ENCODE data around the gene DCN. TPM values are rescaled to one million over a fixed set of nuclear protein-coding genes. Genes with fewer than 3 reads are reported as not detected.

The DCN gene
- total RNA-seq, 2 donors from 2014 or later: not detected

- H3K9me3 Mint-ChIP-seq: no peaks in the 10 kb centered on the region
- ATAC-seq: no peak
- no peak overlapping the region for H3K27ac Mint-ChIP-seq
- no peak for DNase-seq (ENCODE audit: low spot score in 2 of 2)
- H3K36me3 Mint-ChIP-seq: no peaks in the 10 kb centered on the region
Measured at GRCh38 chr12:91120781-91121180, 61.8 kb downstream of the DCN start.

GRCh38 chr12:91119089-91119488 lies 63.5 kb downstream of the DCN start:
- no peaks in the 10 kb centered on the region for H3K9me3 Mint-ChIP-seq
- H3K36me3 Mint-ChIP-seq: no peaks in the 10 kb centered on the region
- ATAC-seq (no peak), DNase-seq (ENCODE audit: low spot score in 2 of 2) (no peak)
- no peak overlapping the region for H3K27ac Mint-ChIP-seq

GRCh38 chr12:91113621-91114020 lies 69.0 kb downstream of the DCN start:
- Mint-ChIP-seq H3K9me3 (no peaks in the 10 kb centered on the region), H3K36me3 (no peaks in the 10 kb centered on the region), H3K27ac (no peak overlapping the region)
- no peak for ATAC-seq
- no peak for DNase-seq (ENCODE audit: low spot score in 2 of 2)

- Mint-ChIP-seq H3K27ac (peak within 1 kb of the TSS in 1 of 2 donors; percentile 23), H3K36me3 (no peaks in the 10 kb centered on the region), H3K9me3 (no peaks in the 10 kb centered on the region)
- no peak for ATAC-seq
- DNase-seq (ENCODE audit: low spot score in 2 of 2): no peak
Measured at GRCh38 chr12:91111366-91112325, 71.0 kb downstream of the DCN start, which contains the start of gene LUM. TSS of gene LUM (minus strand) at chr12:91111494. CDS start at chr12:91108979, 2,515 bp downstream.

- no peaks in the 10 kb centered on the region for H3K36me3 Mint-ChIP-seq
- DNase-seq (ENCODE audit: low spot score in 2 of 2) (no peak), ATAC-seq (no peak)
- no peak overlapping the region for H3K27ac Mint-ChIP-seq
- H3K9me3 Mint-ChIP-seq: no peaks in the 10 kb centered on the region
Measured at GRCh38 chr12:91110311-91110924, 72.2 kb downstream of the DCN start.

GRCh38 chr12:91109581-91110310 lies 72.9 kb downstream of the DCN start:
- Mint-ChIP-seq H3K27ac (no peak overlapping the region), H3K36me3 (no peaks in the 10 kb centered on the region)
- no peak for ATAC-seq

GRCh38 chr12:91109148-91109564 lies 73.5 kb downstream of the DCN start:
- ATAC-seq (peak; percentile 37 to 76), DNase-seq (ENCODE audit: low spot score in 2 of 2) (peak in 1 of 2 donors; percentile 70)
- Mint-ChIP-seq H3K36me3 (no peaks in the 10 kb centered on the region), H3K27ac (no peak overlapping the region), H3K9me3 (no peaks in the 10 kb centered on the region)

More at GRCh38 chr12:91109581-91110310, 72.9 kb downstream of the DCN start:
- DNase-seq (ENCODE audit: low spot score in 2 of 2): no peak
- no peaks in the 10 kb centered on the region for H3K9me3 Mint-ChIP-seq

GRCh38 chr12:91108196-91108755 lies 74.3 kb downstream of the DCN start:
- Mint-ChIP-seq H3K36me3 (no peaks in the 10 kb centered on the region), H3K9me3 (no peaks in the 10 kb centered on the region), H3K27ac (no peak overlapping the region)
- ATAC-seq: no peak
- no peak for DNase-seq (ENCODE audit: low spot score in 2 of 2)

GRCh38 chr12:91106283-91106682 lies 76.3 kb downstream of the DCN start:
- H3K36me3 Mint-ChIP-seq: no peaks in the 10 kb centered on the region
- DNase-seq (ENCODE audit: low spot score in 2 of 2) (no peak), ATAC-seq (no peak)
- H3K27ac Mint-ChIP-seq: no peak overlapping the region
- H3K9me3 Mint-ChIP-seq: no peaks in the 10 kb centered on the region

GRCh38 chr12:91105807-91106206 lies 76.8 kb downstream of the DCN start:
- DNase-seq (ENCODE audit: low spot score in 2 of 2) (no peak), ATAC-seq (no peak)
- Mint-ChIP-seq H3K27ac (no peak overlapping the region), H3K9me3 (no peaks in the 10 kb centered on the region), H3K36me3 (no peaks in the 10 kb centered on the region)

GRCh38 chr12:91104812-91105466 lies 77.7 kb downstream of the DCN start:
- no peaks in the 10 kb centered on the region for H3K9me3 Mint-ChIP-seq
- no peak for ATAC-seq

GRCh38 chr12:91103624-91104023 lies 79.0 kb downstream of the DCN start:
- H3K27ac Mint-ChIP-seq: no peak overlapping the region
- ATAC-seq: no peak
- no peaks in the 10 kb centered on the region for H3K9me3 Mint-ChIP-seq
- no peaks in the 10 kb centered on the region for H3K36me3 Mint-ChIP-seq
- no peak for DNase-seq (ENCODE audit: low spot score in 2 of 2)

More at GRCh38 chr12:91104812-91105466, 77.7 kb downstream of the DCN start:
- Mint-ChIP-seq H3K27ac (no peak overlapping the region), H3K36me3 (no peaks in the 10 kb centered on the region)
- DNase-seq (ENCODE audit: low spot score in 2 of 2): no peak

- no peaks in the 10 kb centered on the region for H3K36me3 Mint-ChIP-seq
- no peak overlapping the region for H3K27ac Mint-ChIP-seq
- DNase-seq (ENCODE audit: low spot score in 2 of 2): no peak
Measured at GRCh38 chr12:91103101-91103500, 79.5 kb downstream of the DCN start.

GRCh38 chr12:91100906-91101305 lies 81.7 kb downstream of the DCN start:
- no peaks in the 10 kb centered on the region for H3K36me3 Mint-ChIP-seq
- H3K9me3 Mint-ChIP-seq: no peaks in the 10 kb centered on the region
- DNase-seq (ENCODE audit: low spot score in 2 of 2): no peak
- no peak for ATAC-seq
- no peak overlapping the region for H3K27ac Mint-ChIP-seq

More at GRCh38 chr12:91103101-91103500, 79.5 kb downstream of the DCN start:
- ATAC-seq: no peak
- no peaks in the 10 kb centered on the region for H3K9me3 Mint-ChIP-seq

GRCh38 chr12:91099836-91100235 lies 82.8 kb downstream of the DCN start:
- DNase-seq (ENCODE audit: low spot score in 2 of 2): no peak
- ATAC-seq: no peak
- H3K27ac Mint-ChIP-seq: no peak overlapping the region
- H3K9me3 Mint-ChIP-seq: no peaks in the 10 kb centered on the region
- no peaks in the 10 kb centered on the region for H3K36me3 Mint-ChIP-seq

- H3K36me3 Mint-ChIP-seq: no peaks in the 10 kb centered on the region
- no peak overlapping the region for H3K27ac Mint-ChIP-seq
- no peaks in the 10 kb centered on the region for H3K9me3 Mint-ChIP-seq
- DNase-seq (ENCODE audit: low spot score in 2 of 2): no peak
- ATAC-seq: no peak
Measured at GRCh38 chr12:91099341-91099740, 83.3 kb downstream of the DCN start.
